GM12878 (cell line): ENCODE measurements around the gene U2AF2. TPM values are rescaled to one million over a fixed set of nuclear protein-coding genes. Genes with fewer than 3 reads are reported as not detected.

ENCODE experiments used
- ATAC-seq: fragments of 200-7000 bp; cut with Tn5 transposase; 3 replicates; pipeline ENCODE4 v1.9.1; 2020; ENCODE audit warnings: mild to moderate bottlenecking, moderate library complexity
- BruUV-seq: library from RNA; stranded (reverse); fragments of 400-500 nt; replicated peaks from 2 replicates; lab custom pipeline; 2021; lab: Mats Ljungman, UMichigan
- CTCF ChIA-PET: fragments of 300-600 bp; sonication (Branson Sonifier 250); formaldehyde crosslinking; extraction: SDS; loops from one replicate; lab custom pipeline; 2021; ENCODE audit warnings: inconsistent platforms; lab: Yijun Ruan, JAX
- POLR2A ChIA-PET: fragments of 350-600 bp; formaldehyde crosslinking; extraction: SDS; loops from one replicate; lab custom pipeline; 2021; ENCODE audit warnings: inconsistent platforms; lab: Charles Lee
- RAD21 ChIA-PET: fragments of 300-600 bp; sonication (Branson Sonifier 250); formaldehyde crosslinking; loops from one replicate; lab custom pipeline; 2023; ENCODE audit warnings: antibody characterized with exemption; ENCODE audit not compliant: unreplicated experiment; lab: Charles Lee
- SMC1A ChIA-PET: fragments of 300-600 bp; sonication (Branson Sonifier 250); formaldehyde crosslinking; loops from one replicate; lab custom pipeline; 2023; ENCODE audit not compliant: unreplicated experiment, uncharacterized antibody; lab: Charles Lee
- DNase-seq: peaks from one replicate; pipeline ENCODE4 v3.0.0-alpha.2; 2011; ENCODE audit warnings: low read depth, low spot score
- FAIRE-seq: peaks from 3 replicates; lab custom pipeline; 2011; peaks lifted over from hg19 to GRCh38; lab: Jason Lieb, UNC
- H2AFZ ChIP-seq: 2 replicates; pipeline ENCODE4 v1.6.0; 2011; ENCODE audit warnings: low read depth, low read length, control low read depth; ENCODE audit not compliant: control insufficient read depth
- H3K27ac ChIP-seq: 2 replicates; pipeline ENCODE4 v1.5.1; 2011; ENCODE audit warnings: control low read depth; ENCODE audit not compliant: control insufficient read depth, insufficient read depth
- H3K27me3 ChIP-seq, 2 experiments: replicated peaks in 1 of 2; 2 replicates each; pipeline versions ENCODE4 v1.6.0 to v1.6.1; 2011; ENCODE audit warnings: low read length in 1 of 2; ENCODE audit not compliant: control insufficient read depth in 2 of 2, insufficient read depth in 2 of 2
- H3K36me3 ChIP-seq, 2 experiments: 2 replicates each; pipeline ENCODE4 v1.5.1; 2011; ENCODE audit warnings: low read length in 1 of 2; ENCODE audit not compliant: control insufficient read depth in 2 of 2, insufficient read depth in 2 of 2
- H3K4me1 ChIP-seq: 2 replicates; pipeline ENCODE4 v1.6.1; 2011; ENCODE audit warnings: mild to moderate bottlenecking, low read length, moderate library complexity, mixed read lengths; ENCODE audit not compliant: control insufficient read depth, insufficient read depth
- H3K4me2 ChIP-seq: 2 replicates; pipeline ENCODE4 v1.6.0; 2011; ENCODE audit warnings: control low read depth; ENCODE audit not compliant: control insufficient read depth, insufficient read depth
- H3K4me3 ChIP-seq: fragments of 200-600 bp; sonication (generic); 2 replicates; pipeline ENCODE4 v1.5.1; 2016
- H3K79me2 ChIP-seq: 2 replicates; pipeline ENCODE4 v1.6.0; 2011; ENCODE audit warnings: low read length; ENCODE audit not compliant: control insufficient read depth, insufficient read depth
- H3K9ac ChIP-seq: 2 replicates; pipeline ENCODE4 v1.8.0; 2011; ENCODE audit warnings: low read length, control low read depth, mixed read lengths; ENCODE audit not compliant: control insufficient read depth, insufficient read depth
- H3K9me3 ChIP-seq: replicated peaks from 3 replicates; pipeline ENCODE4 v1.5.1; 2011; ENCODE audit warnings: mild to moderate bottlenecking, low read length; ENCODE audit not compliant: control insufficient read depth, insufficient read depth
- H4K20me1 ChIP-seq: 2 replicates; pipeline ENCODE4 v1.6.0; 2011; ENCODE audit not compliant: control insufficient read depth, insufficient read depth
- BACH1 ChIP-seq: fragments of 450-650 bp; IDR thresholded peaks from 2 replicates; pipeline ENCODE4 v1.6.1; 2017; ENCODE audit warnings: mild to moderate bottlenecking, borderline replicate concordance
- BCL11A ChIP-seq: IDR thresholded peaks from 2 replicates; pipeline ENCODE4 v1.6.1; 2011; ENCODE audit warnings: low read depth, low read length
- BRCA1 ChIP-seq: IDR thresholded peaks from 2 replicates; pipeline ENCODE4 v1.6.1; 2011; ENCODE audit warnings: low read depth, low read length, improper control_type of control experiment
- CREB1 ChIP-seq: IDR thresholded peaks from 2 replicates; pipeline ENCODE4 v1.6.1; 2012; ENCODE audit warnings: low read depth, mild to moderate bottlenecking, inconsistent platforms
- ETV6 ChIP-seq, 2 experiments: fragments of 450-650 bp in 1 of 2; IDR thresholded peaks in 1 of 2; conservative IDR thresholded peaks in 1 of 2; 2 replicates each; pipeline ENCODE4 v1.6.1; 2014; ENCODE audit warnings: antibody characterized with exemption in 1 of 2, borderline replicate concordance in 1 of 2, low read depth in 1 of 2, mild to moderate bottlenecking in 1 of 2, moderate library complexity in 1 of 2
- FOXK2 ChIP-seq: fragments of 450-650 bp; IDR thresholded peaks from 2 replicates; pipeline ENCODE4 v1.6.1; 2017; ENCODE audit warnings: mild to moderate bottlenecking, moderate library complexity
- KLF5 ChIP-seq: fragments of 450-650 bp; IDR thresholded peaks from 2 replicates; pipeline ENCODE4 v1.6.1; 2014; ENCODE audit warnings: mild to moderate bottlenecking; ENCODE audit not compliant: partially characterized antibody
- MTA2 ChIP-seq: fragments of 450-650 bp; IDR thresholded peaks from 2 replicates; pipeline ENCODE4 v1.6.1; 2016; ENCODE audit warnings: low read depth, mild to moderate bottlenecking, moderate library complexity
- NFYB ChIP-seq: IDR thresholded peaks from 2 replicates; pipeline ENCODE4 v1.6.1; 2011; ENCODE audit warnings: low read depth, mild to moderate bottlenecking, low read length, improper control_type of control experiment, moderate library complexity; ENCODE audit not compliant: insufficient read depth
- RFX5 ChIP-seq: IDR thresholded peaks from 2 replicates; pipeline ENCODE4 v1.6.1; 2011; ENCODE audit warnings: low read depth, low read length, improper control_type of control experiment
- WGBS: methylation state at CpG from one replicate; pipeline ENCODE4 v1.1.6; 2016; ENCODE audit warnings: low lambda C conversion rate; ENCODE audit not compliant: insufficient replicate concordance, insufficient coverage; ENCODE audit errors: missing lambda C conversion rate; 5-methylcytosine and 5-hydroxymethylcytosine counted together
- in situ Hi-C: fragments of 300-500 bp; cut with MboI; formaldehyde crosslinking; loops from 9 replicates; pipeline ENCODE4 v1.14.3; 2018; ENCODE audit warnings: mixed read lengths
- intact Hi-C: fragments of 100-400 bp; cut with micrococcal nuclease; formaldehyde crosslinking; loops from one replicate; pipeline ENCODE4 v1.14.2; 2022; ENCODE audit not compliant: unreplicated experiment
- polyA plus RNA-seq, 11 experiments: library from polyadenylated mRNA; depleted of rRNA in 4 of 11; unstranded in 6 of 11; stranded (reverse) in 5 of 11; fragments of >200 nt; fragmentation: Nextera tagmentation in 4 of 11; fragmentation: Illumina TruSeq in 1 of 11; extraction: Ambion mirVana in 4 of 11; extraction: Trizol in 1 of 11; gene quantifications; 1 replicate in 1 of 11; 2 replicates in 10 of 11; pipeline versions ENCODE4 v1.2.1 to v1.2.3, GENCODE V29; 2011 to 2016; ENCODE audit warnings: inconsistent platforms in 2 of 11, missing spikeins in 2 of 11, low read depth in 1 of 11
- total RNA-seq, 4 experiments: library from RNA; depleted of rRNA in 3 of 4; stranded (reverse); fragments of >200 nt in 3 of 4; fragmentation: Illumina TruSeq in 1 of 4; extraction: Trizol in 1 of 4; gene quantifications; 2 replicates each; pipeline versions ENCODE4 v1.2.1 to v1.2.3, GENCODE V29; 2013 to 2021
- TF ChIP-seq, protein P1 (sequence below): IDR thresholded peaks from 2 replicates; pipeline ENCODE4 v1.6.1; 2012; ENCODE audit warnings: low read length, inconsistent platforms
- TF ChIP-seq, protein P2 (sequence below): fragments of 450-650 bp; IDR thresholded peaks from 2 replicates; pipeline ENCODE4 v1.6.1; 2017; ENCODE audit warnings: borderline replicate concordance
- TF ChIP-seq, protein P3 (sequence below): fragments of 450-650 bp; IDR thresholded peaks from 2 replicates; pipeline ENCODE4 v1.6.1; 2017; ENCODE audit warnings: mild to moderate bottlenecking

U2AF2 gene
- total and polyA plus RNA-seq, 10 of the 15 experiments (the other 5 are each of a cell fraction or from before 2014, with no cell fraction given): 3.0 to 338 (median 130) TPM

DNA sequence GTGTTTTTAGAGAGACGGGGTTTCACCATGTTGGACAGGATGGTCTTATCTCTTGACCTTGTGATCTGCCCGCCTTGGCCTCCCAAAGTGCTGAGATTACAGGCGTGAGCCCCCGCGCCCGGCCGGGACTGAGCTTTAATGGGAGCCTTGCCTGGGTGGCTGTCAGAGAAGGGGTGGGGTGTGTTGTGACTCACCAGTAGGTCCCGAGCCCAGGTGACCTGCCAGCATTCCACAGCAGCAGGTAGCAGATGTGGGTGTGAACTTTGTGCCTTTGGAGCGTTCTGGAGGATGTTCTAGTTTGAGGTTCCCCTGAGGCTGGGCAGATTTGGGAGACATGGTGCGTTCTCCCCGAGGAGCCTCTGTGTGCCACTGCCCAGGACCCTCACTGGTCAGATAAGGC, 13.1 kb downstream of the U2AF2 start (continued):
- TF ChIP-seq, protein P1, sequence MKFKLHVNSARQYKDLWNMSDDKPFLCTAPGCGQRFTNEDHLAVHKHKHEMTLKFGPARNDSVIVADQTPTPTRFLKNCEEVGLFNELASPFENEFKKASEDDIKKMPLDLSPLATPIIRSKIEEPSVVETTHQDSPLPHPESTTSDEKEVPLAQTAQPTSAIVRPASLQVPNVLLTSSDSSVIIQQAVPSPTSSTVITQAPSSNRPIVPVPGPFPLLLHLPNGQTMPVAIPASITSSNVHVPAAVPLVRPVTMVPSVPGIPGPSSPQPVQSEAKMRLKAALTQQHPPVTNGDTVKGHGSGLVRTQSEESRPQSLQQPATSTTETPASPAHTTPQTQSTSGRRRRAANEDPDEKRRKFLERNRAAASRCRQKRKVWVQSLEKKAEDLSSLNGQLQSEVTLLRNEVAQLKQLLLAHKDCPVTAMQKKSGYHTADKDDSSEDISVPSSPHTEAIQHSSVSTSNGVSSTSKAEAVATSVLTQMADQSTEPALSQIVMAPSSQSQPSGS: no peak
- no peak for TF ChIP-seq MTA2

DNA sequence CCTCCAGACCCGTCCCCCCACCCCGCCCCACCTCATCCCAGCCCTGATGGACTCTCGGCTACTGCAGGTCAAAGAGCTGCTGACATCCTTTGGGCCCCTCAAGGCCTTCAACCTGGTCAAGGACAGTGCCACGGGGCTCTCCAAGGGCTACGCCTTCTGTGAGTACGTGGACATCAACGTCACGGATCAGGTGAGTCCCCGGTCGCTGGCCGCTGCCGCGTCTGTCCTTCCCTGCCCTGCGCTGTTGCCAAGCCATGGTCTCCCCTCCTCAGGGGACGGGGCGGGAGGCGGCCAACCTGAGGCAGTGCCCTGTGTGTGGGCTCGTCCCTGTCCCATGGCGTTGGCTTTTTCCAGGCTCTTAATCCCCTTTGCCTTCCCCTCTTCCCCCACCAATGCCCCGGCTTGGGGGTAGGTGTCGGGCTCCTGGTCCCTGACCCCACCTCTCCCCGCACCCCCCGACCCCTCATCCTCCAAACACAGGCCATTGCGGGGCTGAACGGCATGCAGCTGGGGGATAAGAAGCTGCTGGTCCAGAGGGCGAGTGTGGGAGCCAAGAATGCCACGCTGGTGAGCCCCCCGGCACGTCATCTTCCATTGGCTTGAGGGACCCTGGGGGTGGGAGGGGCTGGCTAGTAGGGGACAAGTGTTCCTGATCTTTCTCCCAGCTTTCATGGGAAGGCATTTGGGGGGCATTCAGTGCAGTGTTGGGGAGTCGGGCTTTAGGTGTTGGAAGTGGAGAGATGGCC, 13.9 kb downstream of the U2AF2 start:
- no peak for FAIRE-seq
- CTCF ChIA-PET: interaction anchor here (1.0 kb wide), 1 partner anchor 36 kb away, joined by 5 read pairs; no protein-coding TSS in a partner anchor
- intact Hi-C loops: no loop called here
- TF ChIP-seq, protein P2, sequence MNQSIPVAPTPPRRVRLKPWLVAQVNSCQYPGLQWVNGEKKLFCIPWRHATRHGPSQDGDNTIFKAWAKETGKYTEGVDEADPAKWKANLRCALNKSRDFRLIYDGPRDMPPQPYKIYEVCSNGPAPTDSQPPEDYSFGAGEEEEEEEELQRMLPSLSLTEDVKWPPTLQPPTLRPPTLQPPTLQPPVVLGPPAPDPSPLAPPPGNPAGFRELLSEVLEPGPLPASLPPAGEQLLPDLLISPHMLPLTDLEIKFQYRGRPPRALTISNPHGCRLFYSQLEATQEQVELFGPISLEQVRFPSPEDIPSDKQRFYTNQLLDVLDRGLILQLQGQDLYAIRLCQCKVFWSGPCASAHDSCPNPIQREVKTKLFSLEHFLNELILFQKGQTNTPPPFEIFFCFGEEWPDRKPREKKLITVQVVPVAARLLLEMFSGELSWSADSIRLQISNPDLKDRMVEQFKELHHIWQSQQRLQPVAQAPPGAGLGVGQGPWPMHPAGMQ: no peak
- TF ChIP-seq, protein P3, sequence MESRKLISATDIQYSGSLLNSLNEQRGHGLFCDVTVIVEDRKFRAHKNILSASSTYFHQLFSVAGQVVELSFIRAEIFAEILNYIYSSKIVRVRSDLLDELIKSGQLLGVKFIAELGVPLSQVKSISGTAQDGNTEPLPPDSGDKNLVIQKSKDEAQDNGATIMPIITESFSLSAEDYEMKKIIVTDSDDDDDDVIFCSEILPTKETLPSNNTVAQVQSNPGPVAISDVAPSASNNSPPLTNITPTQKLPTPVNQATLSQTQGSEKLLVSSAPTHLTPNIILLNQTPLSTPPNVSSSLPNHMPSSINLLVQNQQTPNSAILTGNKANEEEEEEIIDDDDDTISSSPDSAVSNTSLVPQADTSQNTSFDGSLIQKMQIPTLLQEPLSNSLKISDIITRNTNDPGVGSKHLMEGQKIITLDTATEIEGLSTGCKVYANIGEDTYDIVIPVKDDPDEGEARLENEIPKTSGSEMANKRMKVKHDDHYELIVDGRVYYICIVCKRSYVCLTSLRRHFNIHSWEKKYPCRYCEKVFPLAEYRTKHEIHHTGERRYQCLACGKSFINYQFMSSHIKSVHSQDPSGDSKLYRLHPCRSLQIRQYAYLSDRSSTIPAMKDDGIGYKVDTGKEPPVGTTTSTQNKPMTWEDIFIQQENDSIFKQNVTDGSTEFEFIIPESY: no peak
- TF ChIP-seq BRCA1: no peak
- no peak for TF ChIP-seq RFX5
- TF ChIP-seq ETV6 (conservative IDR thresholded peaks at IDR 0.05 in 1 of 2, IDR thresholded peaks at IDR 0.05 in 1 of 2; ENCODE audit: borderline replicate concordance in 1 of 2, low read depth in 1 of 2): no peak
- TF ChIP-seq BACH1: no peak
- no peak for TF ChIP-seq CREB1
- TF ChIP-seq NFYB: no peak
- no peak for TF ChIP-seq BCL11A
- TF ChIP-seq KLF5: no peak
- no peak for TF ChIP-seq FOXK2

More for the DNA sequence above, 13.9 kb downstream of the U2AF2 start:
- no peak for DNase-seq
- no peak overlapping the region for H3K9ac ChIP-seq
- in situ Hi-C loops: loop anchor here (25.0 kb wide), 1 partner anchor 1531 kb away; the partner anchor contains the start of gene CNOT3
- H4K20me1 ChIP-seq: peaks cover 18% of the 10 kb centered on the region
- ATAC-seq: no peak
- H3K4me2 ChIP-seq: no peak overlapping the region
- ChIA-PET SMC1A (no interaction called here), RAD21 (no interaction called here), POLR2A (interaction anchor here (0.6 kb wide), 1 partner anchor 277 kb away, joined by 4 read pairs; no protein-coding TSS in a partner anchor)
- H3K27ac ChIP-seq: no peak overlapping the region
- no peaks in the 10 kb centered on the region for H3K9me3 ChIP-seq
- no peak overlapping the region for H3K4me3 ChIP-seq
- peaks cover 35 to 55% of the 10 kb centered on the region in 2 experiments for H3K36me3 ChIP-seq
- BruUV-seq: no TSS peak
- H3K79me2 ChIP-seq: peaks cover 17% of the 10 kb centered on the region
- H3K27me3 ChIP-seq: no peaks in the 10 kb centered on the region
- no peaks in the 10 kb centered on the region; the same call in 1 of the 2 replicates for H3K4me1 ChIP-seq
- WGBS: 93% methylated on average over 28 of the region's 30 CpGs
- H2AFZ ChIP-seq: no peak overlapping the region
